ENCODE results near the gene NUTM2E.
"Not testable (repeated sequence)": the region's sequence is repeated elsewhere in the genome, so short reads cannot be mapped to it uniquely, and the experiment has no call there.

NUTM2E gene

DNA sequence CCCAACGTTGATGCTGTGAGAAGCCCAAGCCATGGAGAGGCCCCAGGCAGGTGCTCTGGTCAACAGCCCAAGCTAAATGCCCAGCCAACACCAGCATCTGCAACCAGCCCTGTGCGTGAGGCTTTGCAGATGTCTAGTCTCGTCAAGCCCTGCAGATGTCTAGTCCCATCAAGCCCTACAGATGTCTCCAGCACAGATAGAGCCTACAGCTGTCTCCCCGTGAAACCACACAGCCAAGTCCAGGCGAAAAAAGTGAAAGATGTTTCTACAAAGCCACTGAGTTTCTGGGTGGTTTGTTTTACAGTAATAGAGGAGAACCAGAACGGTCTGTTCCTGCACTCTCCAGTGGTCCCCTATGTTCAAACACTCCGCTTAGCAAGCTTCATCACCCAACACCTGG, 41.5 kb downstream of the NUTM2E start:
- not testable (repeated sequence) for H3K9me3 ChIP-seq (ENCODE audit: insufficient read depth, low read length, severe bottlenecking); H2AFZ ChIP-seq (ENCODE audit: low read depth, low read length); H3K27ac ChIP-seq (ENCODE audit: low read length); DNase-seq; H3K27me3 ChIP-seq (ENCODE audit: insufficient read depth, low read length, poor library complexity); H3K4me1 ChIP-seq (ENCODE audit: insufficient read depth, low read length); H4K20me1 ChIP-seq (ENCODE audit: insufficient read depth, low read length); H3K4me3 ChIP-seq (ENCODE audit: low read depth in 1 of 2, low read length in 2 of 2); H3K36me3 ChIP-seq (ENCODE audit: insufficient read depth, low read length); H3K9ac ChIP-seq (ENCODE audit: low read depth, low read length); H3K4me2 ChIP-seq (ENCODE audit: insufficient read depth, low read length); ATAC-seq (ENCODE audit: insufficient read depth, low read depth); H3K79me2 ChIP-seq (ENCODE audit: insufficient read depth, low read length)

DNA sequence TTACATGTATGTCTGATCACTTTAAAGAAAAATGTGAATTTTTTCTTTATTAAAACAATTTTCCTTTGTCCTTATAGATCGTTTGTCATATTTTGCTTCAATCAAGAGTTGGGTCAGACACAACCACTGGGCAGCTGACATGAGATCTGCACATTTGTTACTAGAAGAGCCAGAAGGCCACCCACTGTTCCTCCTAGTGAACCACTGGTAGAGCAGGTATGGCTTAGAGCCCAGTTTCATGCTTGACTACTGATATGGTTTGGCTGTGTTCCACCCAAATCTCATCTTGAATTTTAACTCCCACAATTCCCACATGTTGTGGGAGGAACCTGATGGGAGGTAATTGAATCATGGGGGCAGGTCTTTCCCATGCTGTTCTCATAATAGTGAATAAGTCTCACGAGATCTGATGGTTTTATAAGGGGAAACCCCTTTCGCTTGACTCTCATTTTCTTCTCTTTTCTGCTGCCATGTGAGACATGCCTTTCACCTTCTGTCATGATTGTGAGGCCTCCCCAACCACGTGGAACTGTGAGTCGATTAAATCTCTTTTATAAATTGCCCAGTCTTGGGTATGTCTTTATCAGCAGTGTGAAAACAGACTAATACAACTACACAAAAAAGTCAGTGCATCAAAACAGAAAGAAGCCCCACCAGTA, 43.0 kb downstream of the NUTM2E start:
- H3K36me3 ChIP-seq (ENCODE audit: insufficient read depth, low read length); H3K4me3 ChIP-seq (ENCODE audit: low read depth in 1 of 2, low read length in 2 of 2); H3K4me2 ChIP-seq (ENCODE audit: insufficient read depth, low read length); H3K9ac ChIP-seq (ENCODE audit: low read depth, low read length); DNase-seq; H3K9me3 ChIP-seq (ENCODE audit: insufficient read depth, low read length, severe bottlenecking); H3K4me1 ChIP-seq (ENCODE audit: insufficient read depth, low read length); H2AFZ ChIP-seq (ENCODE audit: low read depth, low read length); H3K27ac ChIP-seq (ENCODE audit: low read length); H3K27me3 ChIP-seq (ENCODE audit: insufficient read depth, low read length, poor library complexity); H4K20me1 ChIP-seq (ENCODE audit: insufficient read depth, low read length); ATAC-seq (ENCODE audit: insufficient read depth, low read depth); H3K79me2 ChIP-seq (ENCODE audit: insufficient read depth, low read length): not testable (repeated sequence)

GRCh38 chr10:79871729-79872128, 45.2 kb downstream of the NUTM2E start:
- not testable (repeated sequence) for H3K79me2 ChIP-seq (ENCODE audit: insufficient read depth, low read length); H2AFZ ChIP-seq (ENCODE audit: low read depth, low read length); H3K36me3 ChIP-seq (ENCODE audit: insufficient read depth, low read length); H3K9ac ChIP-seq (ENCODE audit: low read depth, low read length); DNase-seq; ATAC-seq (ENCODE audit: insufficient read depth, low read depth); H3K4me3 ChIP-seq (ENCODE audit: low read depth in 1 of 2, low read length in 2 of 2); H3K9me3 ChIP-seq (ENCODE audit: insufficient read depth, low read length, severe bottlenecking); H3K27ac ChIP-seq (ENCODE audit: low read length); H3K4me2 ChIP-seq (ENCODE audit: insufficient read depth, low read length); H4K20me1 ChIP-seq (ENCODE audit: insufficient read depth, low read length); H3K4me1 ChIP-seq (ENCODE audit: insufficient read depth, low read length); H3K27me3 ChIP-seq (ENCODE audit: insufficient read depth, low read length, poor library complexity)

All from DND-41 (cell line).